GM23248 (cell line): ENCODE measurements around the gene BCL7A.

Experiments
- EZH2 ChIP-seq: fragments of 200-600 bp; sonication (generic); IDR thresholded peaks from 2 replicates; pipeline ENCODE4 v1.6.1; 2018; ENCODE audit warnings: antibody characterized with exemption, mild to moderate bottlenecking; ENCODE audit not compliant: insufficient read depth, poor library complexity, severe bottlenecking
- EZH2phosphoT487 ChIP-seq: fragments of 200-600 bp; sonication (generic); IDR thresholded peaks from 2 replicates; pipeline ENCODE4 v1.6.1; 2018; ENCODE audit warnings: antibody characterized with exemption, moderate library complexity, mild to moderate bottlenecking, low read depth; ENCODE audit not compliant: insufficient read depth

DNA sequence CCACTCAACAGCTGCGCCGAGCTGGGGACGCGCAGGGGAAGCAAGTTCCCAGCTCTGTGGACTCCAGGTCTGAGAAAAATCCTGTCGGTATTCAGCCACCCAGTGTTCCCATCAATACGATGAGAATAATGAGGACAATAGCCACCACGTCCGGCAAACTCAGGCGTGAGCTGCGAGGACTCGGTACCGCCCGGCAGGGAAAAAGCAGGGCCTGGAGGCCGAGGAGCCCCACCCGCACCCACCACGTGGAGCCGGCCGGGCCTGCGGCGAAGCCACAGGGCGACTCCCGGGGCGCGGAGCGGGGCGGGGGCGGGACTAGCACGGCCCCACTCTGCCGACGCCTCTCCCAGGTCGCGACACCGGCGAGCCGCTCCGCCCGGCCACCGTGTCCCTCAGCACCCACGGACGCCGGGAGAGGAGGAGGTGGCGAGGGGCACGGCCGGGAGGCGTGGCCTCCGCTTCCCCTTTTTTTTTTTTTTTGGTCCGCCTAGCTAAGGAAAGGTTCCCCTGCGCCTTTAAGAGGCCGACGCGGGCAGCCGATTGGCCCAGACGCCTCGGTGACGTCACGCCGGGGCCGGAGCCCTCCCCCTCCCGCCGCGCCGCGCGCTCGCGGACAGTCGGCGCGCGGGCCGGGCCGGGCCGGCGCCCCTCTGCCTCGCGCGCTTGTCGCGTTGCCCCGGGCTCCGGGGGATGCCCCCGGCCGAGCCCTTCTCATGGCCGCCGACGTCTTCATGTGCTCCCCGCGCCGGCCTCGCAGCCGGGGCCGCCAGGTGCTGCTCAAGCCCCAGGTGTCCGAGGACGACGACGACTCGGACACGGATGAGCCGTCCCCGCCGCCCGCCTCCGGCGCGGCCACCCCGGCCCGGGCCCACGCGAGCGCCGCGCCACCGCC is 56.7 kb downstream of the BCL7A start, which contains the start of gene MLXIP:
- TF ChIP-seq EZH2 (no peak), EZH2phosphoT487 (no peak)
